K562 (cell line): ENCODE data around the gene SLC20A1. TPM values are rescaled to one million over a fixed set of nuclear protein-coding genes. Genes with fewer than 3 reads are reported as not detected.
A peak's percentile ranks its signal among the peaks of the same experiment; 100 is the strongest.

Experiments used
- ATAC-seq: fragments of 200-7000 bp; cut with Tn5 transposase; 3 replicates; pipeline ENCODE4 v1.9.1; 2020; ENCODE audit warnings: moderate library complexity
- BruUV-seq: library from RNA; stranded (reverse); fragments of 400-500 nt; replicated peaks from 2 replicates; lab custom pipeline; 2021; lab: Mats Ljungman, UMichigan
- CTCF ChIA-PET: fragments of 300-600 bp; formaldehyde crosslinking; extraction: SDS; loops from one replicate; lab custom pipeline; 2021; ENCODE audit warnings: low intra/inter-chr PET ratio; lab: Yijun Ruan, JAX
- POLR2A ChIA-PET: fragments of 300-600, 350-650 bp; sonication (Branson Sonifier 250); formaldehyde crosslinking; extraction: SDS; loops from one replicate; lab custom pipeline; 2021; ENCODE audit warnings: antibody characterized with exemption, inconsistent platforms; lab: Yijun Ruan, JAX
- DNase-seq, 4 experiments: peaks; one replicate each; pipeline versions ENCODE4 v3.0.0 to v3.0.0-alpha.2; 2011 to 2018; ENCODE audit warnings: low spot score in 3 of 4, mixed read lengths in 3 of 4; ENCODE audit errors: extremely low read depth in 1 of 4
- FAIRE-seq: peaks from 2 replicates; lab custom pipeline; 2011; peaks lifted over from hg19 to GRCh38; lab: Jason Lieb, UNC
- H2AFZ ChIP-seq: 2 replicates; pipeline ENCODE4 v1.6.0; 2011; ENCODE audit warnings: low read depth, low read length, control low read depth, inconsistent platforms
- H3K27ac ChIP-seq: fragments of 200-600 bp; 3 replicates; pipeline ENCODE4 v1.8.0; 2011; ENCODE audit warnings: low read depth, mild to moderate bottlenecking, control low read depth, inconsistent platforms, low read length, moderate library complexity, mixed read lengths; ENCODE audit errors: extremely low read depth
- H3K27me3 ChIP-seq, 2 experiments: fragments of 300-600 bp in 1 of 2; 2 replicates in 1 of 2; 3 replicates in 1 of 2; pipeline versions ENCODE4 v1.6.0 to v1.8.0; 2011; ENCODE audit warnings: inconsistent platforms in 2 of 2, low read length in 2 of 2, mild to moderate bottlenecking in 1 of 2, mixed read lengths in 1 of 2, moderate library complexity in 1 of 2; ENCODE audit not compliant: control insufficient read depth in 2 of 2, insufficient read depth in 2 of 2
- H3K36me3 ChIP-seq: fragments of 300-600 bp; 3 replicates; pipeline ENCODE4 v1.8.0; 2011; ENCODE audit warnings: mild to moderate bottlenecking, low read length, inconsistent platforms; ENCODE audit not compliant: control insufficient read depth, insufficient read depth
- H3K4me1 ChIP-seq, 2 experiments: fragments of 200-600 bp in 1 of 2; replicated peaks in 1 of 2; 2 replicates in 1 of 2; 3 replicates in 1 of 2; pipeline versions ENCODE4 v1.5.1 to v1.8.0; 2011; ENCODE audit warnings: inconsistent platforms in 2 of 2, low read length in 2 of 2, mild to moderate bottlenecking in 1 of 2, mixed read lengths in 1 of 2, moderate library complexity in 1 of 2; ENCODE audit not compliant: control insufficient read depth in 2 of 2, insufficient read depth in 2 of 2
- H3K4me2 ChIP-seq: 2 replicates; pipeline ENCODE4 v1.6.1; 2011; ENCODE audit warnings: low read length, control low read depth, inconsistent platforms, mixed read lengths; ENCODE audit not compliant: insufficient read depth
- H3K4me3 ChIP-seq: fragments of 200-600 bp; sonication (generic), shearing (Covaris generic); 2 replicates; pipeline ENCODE4 v1.5.1; 2016; ENCODE audit warnings: control low read depth, inconsistent platforms
- H3K79me2 ChIP-seq: fragments of 200-600 bp; 3 replicates; pipeline ENCODE4 v1.8.0; 2011; ENCODE audit warnings: low read length, inconsistent platforms; ENCODE audit not compliant: control insufficient read depth, insufficient read depth
- H3K9ac ChIP-seq, 2 experiments: 2 replicates each; pipeline versions ENCODE4 v1.6.0 to v1.6.1; 2011; ENCODE audit warnings: low read depth in 2 of 2, low read length in 2 of 2, control low read depth in 1 of 2, inconsistent platforms in 1 of 2, mild to moderate bottlenecking in 1 of 2, mixed read lengths in 1 of 2; ENCODE audit not compliant: insufficient read depth in 1 of 2
- H3K9me1 ChIP-seq: one replicate; pipeline ENCODE4 v1.6.0; 2011; ENCODE audit warnings: inconsistent platforms, mild to moderate bottlenecking, low read length, moderate library complexity; ENCODE audit not compliant: control insufficient read depth, insufficient read depth
- H3K9me3 ChIP-seq: replicated peaks from 2 replicates; pipeline ENCODE4 v1.5.1; 2011; ENCODE audit warnings: low read depth, low read length, inconsistent platforms; ENCODE audit not compliant: control insufficient read depth, insufficient read depth
- H4K20me1 ChIP-seq: replicated peaks from 2 replicates; pipeline ENCODE4 v1.6.1; 2011; ENCODE audit warnings: low read length, inconsistent platforms, mixed read lengths; ENCODE audit not compliant: control insufficient read depth, insufficient read depth
- ARNT ChIP-seq, 2 experiments: fragments of 450-650 bp; IDR thresholded peaks; 2 replicates each; pipeline ENCODE4 v1.6.1; 2016; ENCODE audit warnings: mild to moderate bottlenecking in 1 of 2
- CHD1 ChIP-seq: fragments of 200-600 bp; sonication (generic); IDR thresholded peaks from one replicate; pipeline ENCODE4 v1.6.1; 2012; ENCODE audit warnings: mild to moderate bottlenecking, moderate library complexity, low read length, inconsistent platforms
- EP400 ChIP-seq: fragments of 450-650 bp; IDR thresholded peaks from 2 replicates; pipeline ENCODE4 v1.6.1; 2017; ENCODE audit warnings: antibody characterized with exemption, mild to moderate bottlenecking, moderate library complexity
- FOXJ3 ChIP-seq: sonication (generic); formaldehyde crosslinking; IDR thresholded peaks from 2 replicates; pipeline ENCODE4 v1.4.0; 2020; ENCODE audit warnings: mild to moderate bottlenecking, missing genetic modification reagents
- HDAC2 ChIP-seq: fragments of 450-650 bp; IDR thresholded peaks from 2 replicates; pipeline ENCODE4 v1.6.1; 2016; ENCODE audit warnings: mild to moderate bottlenecking
- HDAC6 ChIP-seq: IDR thresholded peaks from 2 replicates; pipeline ENCODE4 v1.6.1; 2012; ENCODE audit warnings: low read depth, mild to moderate bottlenecking, control low read depth, inconsistent platforms, low read length, moderate library complexity
- HDGF ChIP-seq: fragments of 450-650 bp; IDR thresholded peaks from 2 replicates; pipeline ENCODE4 v1.6.1; 2016
- KLF1 ChIP-seq: fragments of 450-650 bp; IDR thresholded peaks from 2 replicates; pipeline ENCODE4 v1.6.1; 2016; ENCODE audit warnings: missing genetic modification characterization, missing compliant biosample characterization
- KLF10 ChIP-seq: fragments of 250-450 bp; sonication (Bioruptor Pico); IDR thresholded peaks from 2 replicates; pipeline ENCODE4 v1.6.1; 2021; ENCODE audit warnings: matching md5 sums
- MEF2A ChIP-seq: IDR thresholded peaks from 2 replicates; pipeline ENCODE4 v1.6.1; 2011; ENCODE audit warnings: low read depth, mild to moderate bottlenecking, low read length, moderate library complexity; ENCODE audit not compliant: control insufficient read depth
- MEIS2 ChIP-seq: fragments of 450-650 bp; IDR thresholded peaks from 2 replicates; pipeline ENCODE4 v1.6.1; 2014; ENCODE audit warnings: mild to moderate bottlenecking; ENCODE audit not compliant: partially characterized antibody
- RUNX1 ChIP-seq: sonication (generic); IDR thresholded peaks from 2 replicates; pipeline ENCODE4 v1.6.1; 2016; ENCODE audit warnings: antibody characterized with exemption, low read depth
- SMARCE1 ChIP-seq: fragments of 450-650 bp; IDR thresholded peaks from 2 replicates; pipeline ENCODE4 v1.7.1; 2016; ENCODE audit warnings: mild to moderate bottlenecking
- STAT5A ChIP-seq: IDR thresholded peaks from 2 replicates; pipeline ENCODE4 v1.6.1; 2012; ENCODE audit warnings: low read length, inconsistent platforms, borderline replicate concordance
- WGBS: fragments of 100-300 bp; shearing (Covaris generic); methylation state at CpG from one replicate; pipeline ENCODE4 v1.1.6; 2016; ENCODE audit warnings: low coverage, mixed read lengths; ENCODE audit not compliant: insufficient coverage; ENCODE audit errors: missing lambda C conversion rate; 5-methylcytosine and 5-hydroxymethylcytosine counted together
- in situ Hi-C: fragments of 300-500 bp; cut with MboI; formaldehyde crosslinking; loops from 4 replicates; pipeline ENCODE4 v1.15.0; 2018; ENCODE audit warnings: inconsistent platforms, mixed read lengths
- intact Hi-C: fragments of 100-400 bp; cut with micrococcal nuclease; formaldehyde crosslinking; loops from 2 replicates; pipeline ENCODE4 v1.14.2; 2022
- polyA plus RNA-seq, 8 experiments: library from polyadenylated mRNA; depleted of rRNA in 4 of 8; stranded (reverse) in 5 of 8; unstranded in 3 of 8; fragments of >200 nt; fragmentation: Nextera tagmentation in 2 of 8; fragmentation: Illumina TruSeq in 1 of 8; extraction: Ambion mirVana in 2 of 8; extraction: Trizol in 1 of 8; gene quantifications; 2 replicates each; pipeline versions ENCODE4 v1.2.1 to v1.2.3, GENCODE V29; 2011 to 2014; ENCODE audit warnings: inconsistent platforms in 1 of 8, missing spikeins in 1 of 8
- total RNA-seq, 7 experiments: library from RNA; depleted of rRNA in 6 of 7; stranded (reverse); fragments of >200 nt in 6 of 7; fragmentation: Illumina TruSeq in 2 of 7; extraction: Trizol in 2 of 7; gene quantifications; 2 replicates each; pipeline versions ENCODE4 v1.2.1 to v1.2.3, GENCODE V29; 2011 to 2021; ENCODE audit warnings: low replicate concordance in 1 of 7
- TF ChIP-seq, protein P1 (sequence below): fragments of 450-650 bp; formaldehyde crosslinking; IDR thresholded peaks from 2 replicates; pipeline ENCODE4 v1.4.0; 2020; ENCODE audit warnings: mild to moderate bottlenecking, moderate library complexity
- TF ChIP-seq, protein P2 (sequence below): fragments of 250-450 bp; sonication (Bioruptor Pico); IDR thresholded peaks from 2 replicates; pipeline ENCODE4 v1.4.0; 2020

SLC20A1 gene
- total and polyA plus RNA-seq, 9 of the 15 experiments (the other 6 are each of a cell fraction or from before 2014, with no cell fraction given), result 53.8 to 150 (median 74.7) TPM

DNA sequence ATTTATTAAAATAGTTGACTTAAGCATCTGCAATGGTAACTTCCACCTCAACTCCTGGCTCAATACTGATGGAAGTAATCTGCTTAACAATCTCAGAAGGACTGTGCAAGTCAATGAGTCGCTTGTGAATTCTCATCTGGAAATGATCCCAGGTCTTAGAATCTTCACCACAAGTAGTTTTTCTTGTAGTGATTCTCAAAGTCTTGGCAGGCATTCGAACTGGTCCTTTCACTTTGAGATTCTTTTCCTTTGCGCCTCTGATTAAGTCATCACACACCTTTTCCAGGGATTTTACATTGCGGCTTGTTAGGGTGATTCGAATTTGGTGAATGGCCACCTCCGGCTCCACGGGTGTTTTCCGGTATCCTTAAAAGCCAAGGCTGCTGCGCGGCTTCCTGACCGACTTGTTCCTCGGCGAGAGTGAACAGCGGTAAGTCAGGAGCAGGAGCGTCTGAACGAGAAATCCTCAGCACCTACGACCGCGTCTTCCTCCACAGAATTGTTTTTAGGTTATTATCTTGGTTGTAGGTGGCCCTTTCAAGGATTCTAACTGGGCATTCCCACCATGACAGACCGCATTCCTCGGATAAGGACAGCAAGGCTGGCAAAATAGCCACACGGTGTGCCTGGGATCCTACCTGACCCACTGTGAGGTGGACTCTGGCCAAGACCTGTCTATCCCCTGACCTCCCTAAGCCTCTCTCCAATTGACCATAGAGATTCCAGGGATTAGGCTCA lies 23.8 kb upstream of the SLC20A1 start (continued):
- TF ChIP-seq, protein P1, sequence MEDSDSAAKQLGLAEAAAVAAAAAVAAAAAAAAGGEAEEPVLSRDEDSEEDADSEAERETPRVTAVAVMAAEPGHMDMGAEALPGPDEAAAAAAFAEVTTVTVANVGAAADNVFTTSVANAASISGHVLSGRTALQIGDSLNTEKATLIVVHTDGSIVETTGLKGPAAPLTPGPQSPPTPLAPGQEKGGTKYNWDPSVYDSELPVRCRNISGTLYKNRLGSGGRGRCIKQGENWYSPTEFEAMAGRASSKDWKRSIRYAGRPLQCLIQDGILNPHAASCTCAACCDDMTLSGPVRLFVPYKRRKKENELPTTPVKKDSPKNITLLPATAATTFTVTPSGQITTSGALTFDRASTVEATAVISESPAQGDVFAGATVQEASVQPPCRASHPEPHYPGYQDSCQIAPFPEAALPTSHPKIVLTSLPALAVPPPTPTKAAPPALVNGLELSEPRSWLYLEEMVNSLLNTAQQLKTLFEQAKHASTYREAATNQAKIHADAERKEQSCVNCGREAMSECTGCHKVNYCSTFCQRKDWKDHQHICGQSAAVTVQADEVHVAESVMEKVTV, result no peak
- no peak for TF ChIP-seq RUNX1

DNA sequence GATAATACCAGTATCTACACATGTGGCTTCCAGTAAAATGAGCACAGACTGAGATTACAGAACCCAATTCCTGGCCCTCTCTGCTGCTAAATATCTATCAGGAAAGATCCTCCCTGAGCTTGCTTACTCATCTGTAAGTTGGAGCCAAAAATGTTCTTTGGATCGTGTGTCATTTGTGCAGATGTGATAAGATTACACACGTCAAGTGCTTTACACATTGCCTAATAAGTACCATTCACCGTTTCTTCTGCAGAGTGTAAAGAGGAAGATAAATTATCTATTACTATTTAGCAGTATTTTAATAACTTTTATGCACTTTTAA lies 23.2 kb upstream of the SLC20A1 start:
- Histone ChIP-seq H4K20me1 (no peaks in the 10 kb centered on the region), H3K4me3 (no peak overlapping the region), H3K27ac (no peak overlapping the region), H3K9me3 (no peaks in the 10 kb centered on the region), H2AFZ (no peak overlapping the region), H3K9me1 (no peaks in the 10 kb centered on the region), H3K79me2 (no peaks in the 10 kb centered on the region), H3K27me3 (no peaks in the 10 kb centered on the region), H3K36me3 (no peaks in the 10 kb centered on the region), H3K9ac (peak overlapping the region in 1 of 2 experiments; percentile 54; a peak in 1 of 4 replicates), H3K4me2 (no peak overlapping the region), H3K4me1 (peaks cover 6 to 27% of the 10 kb centered on the region in 2 experiments; a peak in 4 of 5 replicates)
- in situ Hi-C loops, result loop anchor here (25.0 kb wide), 1 partner anchor 265 kb away; no protein-coding TSS in a partner anchor
- ChIA-PET POLR2A (interaction anchor here (2.4 kb wide), 1 partner anchor 105 kb away, joined by 9 read pairs; no protein-coding TSS in a partner anchor), CTCF (no interaction called here)
- WGBS, result 0% methylated on average over 3 of the region's 3 CpGs
- no TSS peak for BruUV-seq
- FAIRE-seq (no peak), DNase-seq (peak in 1 of 4 experiments; percentile 58), ATAC-seq (no peak)
- intact Hi-C loops, result loop anchor here (5.0 kb wide), 1 partner anchor 320 kb away; no protein-coding TSS in a partner anchor
- TF ChIP-seq ARNT (IDR thresholded peaks at IDR 0.05) (no peak), SMARCE1 (peak; percentile 77; the same call in 1 of the 2 replicates), MEIS2 (peak; percentile 67), STAT5A (no peak), MEF2A (no peak), FOXJ3 (no peak), KLF10 (CRISPR knock-in tag) (no peak), HDAC2 (no peak), EP400 (no peak), CHD1 (no peak), HDGF (no peak), KLF1 (tag) (no peak), HDAC6 (no peak)
- TF ChIP-seq, protein P2, sequence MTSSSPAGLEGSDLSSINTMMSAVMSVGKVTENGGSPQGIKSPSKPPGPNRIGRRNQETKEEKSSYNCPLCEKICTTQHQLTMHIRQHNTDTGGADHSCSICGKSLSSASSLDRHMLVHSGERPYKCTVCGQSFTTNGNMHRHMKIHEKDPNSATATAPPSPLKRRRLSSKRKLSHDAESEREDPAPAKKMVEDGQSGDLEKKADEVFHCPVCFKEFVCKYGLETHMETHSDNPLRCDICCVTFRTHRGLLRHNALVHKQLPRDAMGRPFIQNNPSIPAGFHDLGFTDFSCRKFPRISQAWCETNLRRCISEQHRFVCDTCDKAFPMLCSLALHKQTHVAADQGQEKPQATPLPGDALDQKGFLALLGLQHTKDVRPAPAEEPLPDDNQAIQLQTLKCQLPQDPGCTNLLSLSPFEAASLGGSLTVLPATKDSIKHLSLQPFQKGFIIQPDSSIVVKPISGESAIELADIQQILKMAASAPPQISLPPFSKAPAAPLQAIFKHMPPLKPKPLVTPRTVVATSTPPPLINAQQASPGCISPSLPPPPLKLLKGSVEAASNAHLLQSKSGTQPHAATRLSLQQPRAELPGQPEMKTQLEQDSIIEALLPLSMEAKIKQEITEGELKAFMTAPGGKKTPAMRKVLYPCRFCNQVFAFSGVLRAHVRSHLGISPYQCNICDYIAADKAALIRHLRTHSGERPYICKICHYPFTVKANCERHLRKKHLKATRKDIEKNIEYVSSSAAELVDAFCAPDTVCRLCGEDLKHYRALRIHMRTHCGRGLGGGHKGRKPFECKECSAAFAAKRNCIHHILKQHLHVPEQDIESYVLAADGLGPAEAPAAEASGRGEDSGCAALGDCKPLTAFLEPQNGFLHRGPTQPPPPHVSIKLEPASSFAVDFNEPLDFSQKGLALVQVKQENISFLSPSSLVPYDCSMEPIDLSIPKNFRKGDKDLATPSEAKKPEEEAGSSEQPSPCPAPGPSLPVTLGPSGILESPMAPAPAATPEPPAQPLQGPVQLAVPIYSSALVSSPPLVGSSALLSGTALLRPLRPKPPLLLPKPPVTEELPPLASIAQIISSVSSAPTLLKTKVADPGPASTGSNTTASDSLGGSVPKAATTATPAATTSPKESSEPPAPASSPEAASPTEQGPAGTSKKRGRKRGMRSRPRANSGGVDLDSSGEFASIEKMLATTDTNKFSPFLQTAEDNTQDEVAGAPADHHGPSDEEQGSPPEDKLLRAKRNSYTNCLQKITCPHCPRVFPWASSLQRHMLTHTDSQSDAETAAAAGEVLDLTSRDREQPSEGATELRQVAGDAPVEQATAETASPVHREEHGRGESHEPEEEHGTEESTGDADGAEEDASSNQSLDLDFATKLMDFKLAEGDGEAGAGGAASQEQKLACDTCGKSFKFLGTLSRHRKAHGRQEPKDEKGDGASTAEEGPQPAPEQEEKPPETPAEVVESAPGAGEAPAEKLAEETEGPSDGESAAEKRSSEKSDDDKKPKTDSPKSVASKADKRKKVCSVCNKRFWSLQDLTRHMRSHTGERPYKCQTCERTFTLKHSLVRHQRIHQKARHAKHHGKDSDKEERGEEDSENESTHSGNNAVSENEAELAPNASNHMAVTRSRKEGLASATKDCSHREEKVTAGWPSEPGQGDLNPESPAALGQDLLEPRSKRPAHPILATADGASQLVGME (CRISPR knock-in tag), result no peak
